Calu3 (cell line): Measurements from ENCODE around the gene PPM1H. TPM values are rescaled to one million over a fixed set of nuclear protein-coding genes. Genes with fewer than 3 reads are reported as not detected.

Source experiments
- BruUV-seq: library from RNA; stranded (reverse); fragments of 400-500 nt; replicated peaks from 2 replicates; lab custom pipeline; 2021; lab: Mats Ljungman, UMichigan
- CTCF ChIA-PET: fragments of 300-600 bp; sonication (Branson Sonifier 250); formaldehyde crosslinking; loops from one replicate; lab custom pipeline; 2022; ENCODE audit warnings: antibody characterized with exemption; lab: Charles Lee
- DNase-seq: peaks from one replicate; pipeline ENCODE4 v3.0.0; 2022
- H3K27ac Mint-ChIP-seq: one replicate; pipeline ENCODE4 v1.8.0; 2022; ENCODE audit warnings: mixed read lengths; ENCODE audit not compliant: unreplicated experiment
- H3K27me3 Mint-ChIP-seq: one replicate; pipeline ENCODE4 v1.8.0; 2022; ENCODE audit warnings: mixed read lengths; ENCODE audit not compliant: unreplicated experiment
- H3K36me3 Mint-ChIP-seq: one replicate; pipeline ENCODE4 v1.8.0; 2022; ENCODE audit warnings: mild to moderate bottlenecking, moderate library complexity, mixed read lengths; ENCODE audit not compliant: insufficient read depth, unreplicated experiment
- H3K4me1 Mint-ChIP-seq: one replicate; pipeline ENCODE4 v1.8.0; 2022; ENCODE audit warnings: mild to moderate bottlenecking, low read depth, mixed read lengths; ENCODE audit not compliant: unreplicated experiment
- H3K4me3 Mint-ChIP-seq: one replicate; pipeline ENCODE4 v1.8.0; 2022; ENCODE audit warnings: mild to moderate bottlenecking, low read depth, moderate library complexity, mixed read lengths; ENCODE audit not compliant: unreplicated experiment
- H3K9me3 Mint-ChIP-seq: one replicate; pipeline ENCODE4 v1.8.0; 2022; ENCODE audit warnings: low read depth, mixed read lengths; ENCODE audit not compliant: unreplicated experiment
- intact Hi-C: fragments of 100-400 bp; cut with micrococcal nuclease; formaldehyde crosslinking; loops from one replicate; pipeline ENCODE4 v1.10.0; 2022; ENCODE audit not compliant: unreplicated experiment
- total RNA-seq: library from RNA; stranded (reverse); gene quantifications from 2 replicates; pipeline ENCODE4 v1.2.3, GENCODE V29; 2022
- TF ChIP-seq, protein P1 (sequence below): fragments of 200-600 bp; IDR thresholded peaks from one replicate; pipeline ENCODE4 v1.8.0; 2022; ENCODE audit warnings: antibody characterized with exemption; ENCODE audit not compliant: unreplicated experiment

PPM1H gene
- total RNA-seq, 1 experiment from 2014 or later, result 36.7 TPM

DNA sequence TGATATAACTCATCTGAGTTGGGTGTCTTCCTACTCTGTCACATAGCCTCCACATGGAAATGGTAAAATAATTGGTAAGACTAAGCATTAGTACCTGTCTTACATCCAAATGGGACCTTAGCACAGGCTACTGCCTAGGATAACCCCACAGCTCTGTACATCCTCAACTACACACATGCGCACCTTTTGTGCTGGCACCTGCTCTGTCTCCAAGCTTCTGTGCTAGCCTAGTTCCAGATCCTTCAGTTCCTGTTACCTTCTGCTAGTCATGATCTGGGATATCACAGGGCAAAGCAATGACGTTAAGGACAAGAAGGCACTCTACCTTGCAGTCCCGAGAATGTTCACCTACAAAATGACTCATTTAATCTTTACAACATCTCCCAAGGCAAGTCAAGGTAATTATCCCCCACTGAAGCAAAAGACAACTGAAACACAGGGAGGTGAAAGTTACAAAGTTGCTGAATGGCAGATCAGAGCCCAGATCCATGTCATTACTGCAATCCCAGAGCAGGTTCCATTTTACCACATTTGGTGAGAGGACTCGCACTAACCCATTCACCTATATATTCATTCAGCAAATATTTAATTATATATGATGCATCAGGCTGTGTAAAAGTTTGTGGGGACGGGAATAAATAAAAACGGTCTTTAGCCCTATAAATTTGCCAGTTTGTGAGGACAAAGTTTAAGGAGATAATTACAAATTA lies 61.7 kb downstream of the PPM1H start:
- no peak for DNase-seq
- H3K4me1 Mint-ChIP-seq, result peaks cover under 1% of the 10 kb centered on the region
- no peak overlapping the region for H3K27ac Mint-ChIP-seq
- H3K9me3 Mint-ChIP-seq, result peaks cover 7% of the 10 kb centered on the region
- TF ChIP-seq, protein P1, sequence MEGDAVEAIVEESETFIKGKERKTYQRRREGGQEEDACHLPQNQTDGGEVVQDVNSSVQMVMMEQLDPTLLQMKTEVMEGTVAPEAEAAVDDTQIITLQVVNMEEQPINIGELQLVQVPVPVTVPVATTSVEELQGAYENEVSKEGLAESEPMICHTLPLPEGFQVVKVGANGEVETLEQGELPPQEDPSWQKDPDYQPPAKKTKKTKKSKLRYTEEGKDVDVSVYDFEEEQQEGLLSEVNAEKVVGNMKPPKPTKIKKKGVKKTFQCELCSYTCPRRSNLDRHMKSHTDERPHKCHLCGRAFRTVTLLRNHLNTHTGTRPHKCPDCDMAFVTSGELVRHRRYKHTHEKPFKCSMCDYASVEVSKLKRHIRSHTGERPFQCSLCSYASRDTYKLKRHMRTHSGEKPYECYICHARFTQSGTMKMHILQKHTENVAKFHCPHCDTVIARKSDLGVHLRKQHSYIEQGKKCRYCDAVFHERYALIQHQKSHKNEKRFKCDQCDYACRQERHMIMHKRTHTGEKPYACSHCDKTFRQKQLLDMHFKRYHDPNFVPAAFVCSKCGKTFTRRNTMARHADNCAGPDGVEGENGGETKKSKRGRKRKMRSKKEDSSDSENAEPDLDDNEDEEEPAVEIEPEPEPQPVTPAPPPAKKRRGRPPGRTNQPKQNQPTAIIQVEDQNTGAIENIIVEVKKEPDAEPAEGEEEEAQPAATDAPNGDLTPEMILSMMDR, result no peak
- no TSS peak for BruUV-seq
- no peaks in the 10 kb centered on the region for H3K27me3 Mint-ChIP-seq
- no peak overlapping the region for H3K4me3 Mint-ChIP-seq
- intact Hi-C loops, result no loop called here
- CTCF ChIA-PET, result no interaction called here
- no peaks in the 10 kb centered on the region for H3K36me3 Mint-ChIP-seq

DNA sequence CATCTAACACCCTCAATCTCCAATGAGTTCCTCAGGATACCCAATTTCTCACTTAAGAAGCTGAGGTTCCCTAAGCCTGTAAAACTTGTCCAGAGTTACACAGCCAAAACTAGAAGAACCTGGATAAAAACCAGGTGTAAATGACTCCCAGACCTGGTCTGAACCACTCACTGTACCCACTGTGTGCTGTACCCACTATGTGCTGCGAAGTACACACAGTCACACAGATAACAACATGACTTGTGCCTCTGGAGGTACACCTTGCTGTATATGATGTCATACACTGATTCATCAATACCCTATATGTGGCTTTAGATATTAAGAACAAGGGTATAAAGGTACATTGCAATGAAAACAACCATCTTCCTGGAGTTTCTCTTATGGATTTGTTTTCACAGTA lies 66.1 kb downstream of the PPM1H start:
- DNase-seq, result no peak
- no peak overlapping the region for H3K27ac Mint-ChIP-seq

DNA sequence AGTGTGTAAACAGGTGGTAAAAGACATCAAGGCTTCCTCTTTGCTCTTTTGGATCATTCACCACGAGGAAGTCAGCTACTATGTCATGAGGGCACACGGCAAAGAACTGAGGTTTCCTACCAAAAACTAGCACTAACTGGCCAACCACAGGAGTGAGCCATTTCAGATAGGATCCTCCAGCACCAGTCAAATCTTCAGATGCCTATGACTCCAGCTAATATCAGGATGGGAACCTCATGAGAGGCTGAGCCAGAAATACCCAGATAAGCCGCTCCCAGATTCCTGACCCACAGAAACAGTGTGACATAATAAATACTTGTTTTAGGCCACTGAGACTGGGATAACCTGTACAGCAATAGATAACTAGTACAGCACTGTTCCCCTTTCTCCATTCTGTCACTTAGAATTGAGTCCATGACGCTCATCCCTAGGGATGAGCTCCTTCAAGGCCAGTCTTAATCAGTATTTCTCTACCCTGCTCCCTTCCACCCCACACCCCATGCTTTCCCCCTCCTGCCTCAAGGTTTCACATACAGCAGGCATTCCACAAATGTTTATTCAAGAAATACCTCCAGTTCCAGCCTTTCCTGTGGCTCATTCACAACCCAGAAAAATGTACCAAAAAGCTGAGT lies 68.4 kb downstream of the PPM1H start:
- H3K4me3 Mint-ChIP-seq, result peak overlapping the region; percentile 22
- TF ChIP-seq, protein P1, result no peak
- peak overlapping the region; percentile 57 for H3K27ac Mint-ChIP-seq
- intact Hi-C loops, result loop anchor here (2.0 kb wide), 1 partner anchor 18 kb away; no protein-coding TSS in a partner anchor
- peaks cover 61% of the 10 kb centered on the region for H3K4me1 Mint-ChIP-seq
- DNase-seq, result peak; percentile 59
- no peaks in the 10 kb centered on the region for H3K27me3 Mint-ChIP-seq
- no TSS peak for BruUV-seq
- H3K36me3 Mint-ChIP-seq, result peaks cover 5% of the 10 kb centered on the region
- CTCF ChIA-PET, result interaction anchor here (0.6 to 2.7 kb wide), 5 partner anchors 18 to 202 kb away, joined by 3 to 10 read pairs (median 4); partner anchors contain the start of gene PPM1H
- H3K9me3 Mint-ChIP-seq, result peaks cover 7% of the 10 kb centered on the region

More for the DNA sequence above, 66.1 kb downstream of the PPM1H start:
- Mint-ChIP-seq H3K36me3 (peaks cover 5% of the 10 kb centered on the region), H3K27me3 (no peaks in the 10 kb centered on the region), H3K4me3 (no peak overlapping the region), H3K9me3 (peaks cover 7% of the 10 kb centered on the region), H3K4me1 (peaks cover 39% of the 10 kb centered on the region)
- no TSS peak for BruUV-seq
- TF ChIP-seq, protein P1, result no peak
- CTCF ChIA-PET, result no interaction called here
- intact Hi-C loops, result no loop called here

GRCh38 chr12:62865937-62866336 lies 69.0 kb downstream of the PPM1H start:
- Mint-ChIP-seq H3K4me1 (peaks cover 68% of the 10 kb centered on the region), H3K27me3 (no peaks in the 10 kb centered on the region), H3K36me3 (peaks cover 5% of the 10 kb centered on the region), H3K9me3 (peaks cover 5% of the 10 kb centered on the region), H3K27ac (peak overlapping the region; percentile 57), H3K4me3 (peak overlapping the region; percentile 22)
- TF ChIP-seq, protein P1, result no peak
- BruUV-seq, result TSS peak; percentile 79
- intact Hi-C loops, result loop anchor here (2.0 kb wide), 1 partner anchor 17 kb away; no protein-coding TSS in a partner anchor
- CTCF ChIA-PET, result interaction anchor here (0.7 to 2.7 kb wide), 4 partner anchors 18 to 146 kb away, joined by 3 to 10 read pairs (median 4); partner anchors contain the start of gene PPM1H
- DNase-seq, result no peak
